IPS-20b (cell line): Measurements from ENCODE around the gene DYNC2I2.
"Not testable (repeated sequence)": the region's sequence is repeated elsewhere in the genome, so short reads cannot be mapped to it uniquely, and the experiment has no call there.

Experiments
- H3K27ac ChIP-seq: one replicate; pipeline ENCODE4 v1.5.1; 2013; ENCODE audit warnings: low read length
- H3K27me3 ChIP-seq: 2 replicates; pipeline ENCODE4 v1.6.1; 2013; ENCODE audit warnings: mild to moderate bottlenecking, low read length, inconsistent platforms; ENCODE audit not compliant: insufficient read depth
- H3K36me3 ChIP-seq: 2 replicates; pipeline ENCODE4 v1.6.1; 2013; ENCODE audit warnings: low read depth, mild to moderate bottlenecking, inconsistent platforms, low read length, moderate library complexity; ENCODE audit not compliant: insufficient read depth
- H3K4me1 ChIP-seq: 2 replicates; pipeline ENCODE4 v1.6.1; 2013; ENCODE audit warnings: mild to moderate bottlenecking, control low read depth, inconsistent platforms, low read length, moderate library complexity; ENCODE audit not compliant: insufficient read depth
- H3K4me3 ChIP-seq: 2 replicates; pipeline ENCODE4 v1.5.1; 2013; ENCODE audit warnings: mild to moderate bottlenecking, low read length, inconsistent platforms
- H3K9ac ChIP-seq: 2 replicates; pipeline ENCODE4 v1.6.1; 2013; ENCODE audit warnings: low read depth, mild to moderate bottlenecking, inconsistent platforms, low read length, moderate library complexity
- H3K9me3 ChIP-seq: 2 replicates; pipeline ENCODE4 v1.6.1; 2013; ENCODE audit warnings: mild to moderate bottlenecking, low read depth, low read length, inconsistent platforms; ENCODE audit not compliant: insufficient read depth

Gene DYNC2I2

GRCh38 chr9:128656416-128657343, at the start of gene DYNC2I2:
Gene DYNC2I2, minus strand, starts transcription at chr9:128656847. Its CDS starts 121 bp downstream, at chr9:128656726.
- H3K4me1 ChIP-seq = no peaks in the 10 kb centered on the region
- no peaks in the 10 kb centered on the region for H3K9me3 ChIP-seq
- no peaks in the 10 kb centered on the region; the same call in 1 of the 2 replicates for H3K36me3 ChIP-seq
- no peaks in the 10 kb centered on the region for H3K27me3 ChIP-seq
- peak within 1 kb of the TSS; percentile 100 for H3K27ac ChIP-seq
- H3K9ac ChIP-seq = peak within 1 kb of the TSS; percentile 100
- peak within 1 kb of the TSS; percentile 85 for H3K4me3 ChIP-seq

GRCh38 chr9:128706045-128706444, 49.4 kb upstream of the DYNC2I2 start:
- H3K9me3 ChIP-seq = no peaks in the 10 kb centered on the region
- H3K9ac ChIP-seq = no peak overlapping the region
- H3K36me3 ChIP-seq = no peaks in the 10 kb centered on the region; the same call in 1 of the 2 replicates
- H3K27me3 ChIP-seq = peaks cover 5% of the 10 kb centered on the region; the same call in 1 of the 2 replicates
- H3K27ac ChIP-seq = no peak overlapping the region
- no peak overlapping the region for H3K4me3 ChIP-seq
- H3K4me1 ChIP-seq = no peaks in the 10 kb centered on the region

DNA sequence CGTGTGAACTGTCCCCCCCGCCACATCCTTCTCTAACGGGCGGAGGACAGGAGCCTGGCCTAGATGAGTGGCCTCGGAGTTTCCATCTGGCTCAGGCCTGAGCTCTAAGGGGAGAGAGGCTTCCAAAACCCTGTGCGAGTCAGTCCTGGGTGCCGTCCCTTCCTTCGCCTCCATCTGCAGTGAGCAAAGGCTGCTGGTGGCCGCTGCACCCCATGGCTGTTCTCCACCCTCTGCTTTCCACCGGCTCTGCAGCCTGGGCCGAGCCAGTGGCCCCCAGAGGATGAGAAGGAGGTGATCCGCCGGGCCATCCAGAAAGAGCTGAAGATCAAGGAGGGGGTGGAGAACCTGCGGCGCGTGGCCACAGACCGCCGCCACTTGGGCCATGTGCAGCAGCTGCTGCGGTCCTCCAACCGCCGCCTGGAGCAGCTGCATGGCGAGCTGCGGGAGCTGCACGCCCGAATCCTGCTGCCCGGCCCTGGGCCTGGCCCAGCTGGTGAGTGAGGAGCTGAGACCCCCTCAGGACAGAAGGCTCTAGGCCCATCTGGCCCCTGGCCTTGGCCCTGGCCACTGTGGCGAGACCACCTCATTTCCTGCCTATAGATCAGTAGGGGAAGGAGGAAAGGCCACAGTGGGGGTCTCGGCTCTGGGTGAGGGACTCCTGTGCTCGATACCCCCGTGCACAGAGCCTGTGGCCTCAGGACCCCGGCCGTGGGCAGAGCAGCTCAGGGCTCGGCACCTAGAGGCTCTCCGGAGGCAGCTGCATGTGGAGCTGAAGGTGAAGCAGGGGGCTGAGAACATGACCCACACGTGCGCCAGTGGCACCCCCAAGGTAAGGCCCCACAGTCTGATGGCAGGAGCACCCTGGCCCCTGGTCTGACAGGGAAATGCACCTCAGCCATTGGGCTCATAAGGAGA, 48.7 kb upstream of the DYNC2I2 start:
- H3K36me3 ChIP-seq = no peaks in the 10 kb centered on the region; the same call in 1 of the 2 replicates
- no peaks in the 10 kb centered on the region for H3K4me1 ChIP-seq
- H3K9ac ChIP-seq = no peak overlapping the region
- peaks cover 5% of the 10 kb centered on the region; the same call in 1 of the 2 replicates for H3K27me3 ChIP-seq
- H3K4me3 ChIP-seq = no peak overlapping the region
- no peaks in the 10 kb centered on the region for H3K9me3 ChIP-seq
- no peak overlapping the region for H3K27ac ChIP-seq

DNA sequence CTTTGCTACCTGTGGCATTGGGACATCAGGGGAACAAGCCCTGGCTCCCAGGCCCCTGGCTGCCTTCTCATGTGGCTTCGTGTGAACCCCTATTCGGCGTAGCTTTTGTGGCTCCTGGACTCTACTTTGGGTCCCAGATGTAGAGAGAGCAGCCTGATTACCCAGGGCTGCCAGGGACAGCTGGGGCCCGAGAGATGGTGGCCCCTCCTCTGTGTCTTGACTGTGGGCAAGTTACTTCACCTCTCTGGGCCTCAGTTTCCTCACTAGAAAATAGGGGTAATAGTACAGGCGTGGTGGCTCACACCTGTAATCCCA, 47.7 kb upstream of the DYNC2I2 start:
- no peaks in the 10 kb centered on the region for H3K4me1 ChIP-seq
- no peak overlapping the region for H3K9ac ChIP-seq
- H3K27ac ChIP-seq = no peak overlapping the region
- no peaks in the 10 kb centered on the region for H3K9me3 ChIP-seq
- H3K27me3 ChIP-seq = peaks cover 5% of the 10 kb centered on the region; the same call in 1 of the 2 replicates
- H3K36me3 ChIP-seq = no peaks in the 10 kb centered on the region; the same call in 1 of the 2 replicates
- no peak overlapping the region for H3K4me3 ChIP-seq

DNA sequence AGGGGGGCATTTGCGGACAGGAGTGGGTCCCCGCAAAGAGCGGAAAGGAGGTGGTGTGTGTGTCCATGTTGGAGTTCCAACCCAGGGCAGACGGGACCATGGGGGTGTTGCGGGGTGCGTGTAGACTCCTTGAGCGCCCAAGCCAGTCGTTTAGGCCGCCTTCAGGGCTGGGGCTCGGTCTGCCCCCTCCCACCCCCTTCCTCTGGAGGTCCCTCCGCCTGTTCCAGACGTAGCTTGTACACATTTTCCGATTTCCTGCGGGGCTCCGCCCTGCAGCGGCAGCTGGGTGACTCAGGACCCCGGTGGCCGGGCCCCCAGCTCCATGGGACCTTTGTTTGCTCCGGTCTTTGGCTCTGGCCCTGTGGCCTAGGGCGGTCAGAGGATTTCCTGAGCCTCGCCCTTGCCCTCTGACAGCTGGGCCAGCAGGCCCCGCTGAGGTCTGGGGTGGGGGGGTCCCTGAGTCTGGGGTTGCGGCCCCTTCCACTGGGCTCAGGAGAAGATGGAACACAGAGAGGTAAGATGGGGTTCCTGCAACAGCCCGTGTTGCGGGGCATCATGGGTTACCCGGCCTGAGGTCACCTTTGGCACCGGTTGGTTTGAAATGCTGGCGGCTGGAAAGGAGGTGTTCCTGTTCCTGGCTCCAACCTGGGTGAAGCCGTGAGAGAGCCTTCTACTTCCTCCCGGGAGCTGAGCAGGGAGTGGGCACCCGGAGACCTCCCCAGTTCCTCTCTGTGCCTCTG, 47.1 kb upstream of the DYNC2I2 start:
- H3K9me3 ChIP-seq = no peaks in the 10 kb centered on the region
- H3K36me3 ChIP-seq = no peaks in the 10 kb centered on the region; the same call in 1 of the 2 replicates
- peak overlapping the region; percentile 68; the same call in 1 of the 2 replicates for H3K9ac ChIP-seq
- H3K27ac ChIP-seq = no peak overlapping the region
- peaks cover 5% of the 10 kb centered on the region; the same call in 1 of the 2 replicates for H3K27me3 ChIP-seq
- no peaks in the 10 kb centered on the region for H3K4me1 ChIP-seq
- H3K4me3 ChIP-seq = peak overlapping the region; percentile 79

GRCh38 chr9:128702949-128703615, 46.4 kb upstream of the DYNC2I2 start:
- H3K9me3 ChIP-seq = no peaks in the 10 kb centered on the region
- peak overlapping the region; percentile 79 for H3K4me3 ChIP-seq
- no peaks in the 10 kb centered on the region for H3K4me1 ChIP-seq
- peak overlapping the region; percentile 68; the same call in 1 of the 2 replicates for H3K9ac ChIP-seq
- peaks cover 5% of the 10 kb centered on the region; the same call in 1 of the 2 replicates for H3K27me3 ChIP-seq
- H3K27ac ChIP-seq = no peak overlapping the region
- no peaks in the 10 kb centered on the region; the same call in 1 of the 2 replicates for H3K36me3 ChIP-seq

GRCh38 chr9:128702445-128702948, 45.9 kb upstream of the DYNC2I2 start, which contains the start of gene PKN3:
Gene PKN3, plus strand, starts transcription at chr9:128702503. Its CDS starts 413 bp downstream, at chr9:128702916.
- no peaks in the 10 kb centered on the region for H3K4me1 ChIP-seq
- peaks cover 5% of the 10 kb centered on the region; the same call in 1 of the 2 replicates for H3K27me3 ChIP-seq
- H3K36me3 ChIP-seq = peaks cover 3% of the 10 kb centered on the region
- H3K9ac ChIP-seq = peak within 1 kb of the TSS; percentile 68; the same call in 1 of the 2 replicates
- H3K4me3 ChIP-seq = peak within 1 kb of the TSS; percentile 79
- no peaks in the 10 kb centered on the region for H3K9me3 ChIP-seq
- no peak within 1 kb of the TSS for H3K27ac ChIP-seq

DNA sequence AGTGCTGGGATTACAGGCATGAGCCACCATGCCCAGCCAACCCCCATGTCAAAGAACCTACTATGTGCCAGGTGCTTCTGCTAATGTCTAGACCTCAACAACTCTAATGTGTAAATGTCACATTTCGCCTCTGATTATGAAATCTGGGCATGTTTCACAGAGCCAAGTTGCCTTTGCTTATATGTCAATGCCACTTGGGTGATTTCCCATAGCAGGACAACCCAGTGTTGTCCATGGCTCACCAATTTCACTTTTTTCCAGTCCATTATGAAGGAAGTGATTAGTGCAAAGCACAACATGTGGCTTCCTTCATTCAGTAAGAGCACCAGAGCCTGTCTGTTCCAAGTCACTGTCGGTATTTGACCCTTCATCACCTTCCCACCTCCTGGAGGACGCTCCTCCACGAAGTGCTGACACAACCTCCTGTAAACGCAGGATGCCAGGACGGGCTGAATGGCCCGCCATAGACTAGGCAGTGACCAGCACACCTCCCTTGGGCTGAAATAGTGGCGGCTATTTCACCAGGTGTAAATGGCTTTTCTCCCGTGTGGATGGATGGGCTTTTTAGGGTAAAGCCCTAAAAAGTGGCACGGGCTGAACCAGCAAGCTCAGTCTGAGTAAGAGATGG, 44.7 kb upstream of the DYNC2I2 start:
- H3K9ac ChIP-seq = no peak overlapping the region

GRCh38 chr9:128699096-128699795, 42.6 kb upstream of the DYNC2I2 start:
- not testable (repeated sequence) for H3K27me3 ChIP-seq, H3K4me1 ChIP-seq, H3K27ac ChIP-seq, H3K9ac ChIP-seq, H3K9me3 ChIP-seq, H3K4me3 ChIP-seq
- peaks cover 29% of the 10 kb centered on the region for H3K36me3 ChIP-seq

More for the DNA sequence above, 44.7 kb upstream of the DYNC2I2 start:
- Histone ChIP-seq H3K27me3 (peaks cover 5% of the 10 kb centered on the region; the same call in 1 of the 2 replicates), H3K4me3 (no peak overlapping the region), H3K9me3 (no peaks in the 10 kb centered on the region), H3K4me1 (no peaks in the 10 kb centered on the region), H3K27ac (no peak overlapping the region), H3K36me3 (peaks cover 12% of the 10 kb centered on the region)
